ENCODE results near the gene ZNF549.

Gene ZNF549

GRCh38 chr19:57583521-57584416, 56.6 kb downstream of the ZNF549 start, which contains the start of gene ZIK1:
ZIK1 (plus strand) TSS chr19:57584145; CDS start chr19:57584357, 212 bp downstream.
- peaks cover 6% of the 10 kb centered on the region for H3K4me1 ChIP-seq (ENCODE audit: control insufficient read depth, low read length)
- no peak within 1 kb of the TSS for H3K4me3 ChIP-seq (ENCODE audit: low read length)
- peaks cover 54% of the 10 kb centered on the region for H3K9me3 ChIP-seq (ENCODE audit: control insufficient read depth, insufficient read depth, low read length)
- TF ChIP-seq EZH2phosphoT487 (IDR thresholded peaks at IDR 0.05; ENCODE audit: borderline replicate concordance, low read length) (no peak), CTCF (IDR thresholded peaks at IDR 0.05; ENCODE audit: low read depth, low read length, poor library complexity, severe bottlenecking) (no peak)
- H3F3A ChIP-seq (ENCODE audit: control insufficient read depth, insufficient read depth), result no peaks in the 10 kb centered on the region
- no peaks in the 10 kb centered on the region for H4K20me1 ChIP-seq (ENCODE audit: control insufficient read depth, insufficient read depth, low read depth, low read length)
- no peaks in the 10 kb centered on the region for H3K27me3 ChIP-seq (ENCODE audit: control insufficient read depth, low read length)
- no peak within 1 kb of the TSS for H3K4me2 ChIP-seq (ENCODE audit: low read length)
- H3K27ac ChIP-seq (ENCODE audit: low read depth, low read length), result no peak within 1 kb of the TSS
- H3K9me2 ChIP-seq (replicated peaks; ENCODE audit: control insufficient read depth, low read length), result no peaks in the 10 kb centered on the region
- no peaks in the 10 kb centered on the region for H3K36me3 ChIP-seq (ENCODE audit: control insufficient read depth, low read length)
- H3K79me2 ChIP-seq (ENCODE audit: control insufficient read depth, low read length), result no peaks in the 10 kb centered on the region

- Histone ChIP-seq H3K27ac (ENCODE audit: low read depth, low read length) (no peak overlapping the region), H3K27me3 (ENCODE audit: control insufficient read depth, low read length) (no peaks in the 10 kb centered on the region), H3K4me1 (ENCODE audit: control insufficient read depth, low read length) (no peaks in the 10 kb centered on the region), H3K36me3 (ENCODE audit: control insufficient read depth, low read length) (no peaks in the 10 kb centered on the region), H3K4me2 (ENCODE audit: low read length) (no peak overlapping the region), H3K79me2 (ENCODE audit: control insufficient read depth, low read length) (no peaks in the 10 kb centered on the region), H3K4me3 (ENCODE audit: low read length) (no peak overlapping the region), H3K9me3 (ENCODE audit: control insufficient read depth, insufficient read depth, low read length) (peaks cover 48% of the 10 kb centered on the region; the same call in 1 of the 2 replicates), H4K20me1 (ENCODE audit: control insufficient read depth, insufficient read depth, low read depth, low read length) (no peaks in the 10 kb centered on the region), H3F3A (ENCODE audit: control insufficient read depth, insufficient read depth) (no peaks in the 10 kb centered on the region), H3K9me2 (replicated peaks; ENCODE audit: control insufficient read depth, low read length) (no peaks in the 10 kb centered on the region)
- TF ChIP-seq CTCF (IDR thresholded peaks at IDR 0.05; ENCODE audit: low read depth, low read length, poor library complexity, severe bottlenecking) (no peak), EZH2phosphoT487 (IDR thresholded peaks at IDR 0.05; ENCODE audit: borderline replicate concordance, low read length) (no peak)
Measured at GRCh38 chr19:57587529-57587928, 60.4 kb downstream of the ZNF549 start.

- H3K27me3 ChIP-seq (ENCODE audit: control insufficient read depth, low read length), result no peaks in the 10 kb centered on the region
- H3K36me3 ChIP-seq (ENCODE audit: control insufficient read depth, low read length), result no peaks in the 10 kb centered on the region
- H3K4me1 ChIP-seq (ENCODE audit: control insufficient read depth, low read length), result peaks cover 11% of the 10 kb centered on the region
- peak overlapping the region; percentile 79 for H3K4me3 ChIP-seq (ENCODE audit: low read length)
- no peaks in the 10 kb centered on the region for H4K20me1 ChIP-seq (ENCODE audit: control insufficient read depth, insufficient read depth, low read depth, low read length)
- no peaks in the 10 kb centered on the region for H3K79me2 ChIP-seq (ENCODE audit: control insufficient read depth, low read length)
- TF ChIP-seq EZH2phosphoT487 (IDR thresholded peaks at IDR 0.05; ENCODE audit: borderline replicate concordance, low read length), result no peak
- no peak for TF ChIP-seq CTCF (IDR thresholded peaks at IDR 0.05; ENCODE audit: low read depth, low read length, poor library complexity, severe bottlenecking)
- H3K9me3 ChIP-seq (ENCODE audit: control insufficient read depth, insufficient read depth, low read length), result peaks cover 33% of the 10 kb centered on the region
- H3K9me2 ChIP-seq (replicated peaks; ENCODE audit: control insufficient read depth, low read length), result no peaks in the 10 kb centered on the region
- H3K27ac ChIP-seq (ENCODE audit: low read depth, low read length), result no peak overlapping the region
- H3K4me2 ChIP-seq (ENCODE audit: low read length), result peak overlapping the region; percentile 84
- H3F3A ChIP-seq (ENCODE audit: control insufficient read depth, insufficient read depth), result no peaks in the 10 kb centered on the region
Measured at GRCh38 chr19:57599377-57599760, 72.2 kb downstream of the ZNF549 start.

Measured in DOHH2 (cell line).